Trophoblast cell (in vitro differentiated cells and primary cell): ENCODE data around the gene DNM1L.

Experiments used
- DNase-seq, 2 donors: peaks; one replicate each; pipeline ENCODE4 v3.0.0-alpha.2; 2016
- H2AFZ ChIP-seq: 2 replicates; pipeline ENCODE4 v1.6.1; 2013; ENCODE audit warnings: low read length, moderate library complexity, mild to moderate bottlenecking; ENCODE audit not compliant: insufficient read depth, poor library complexity
- H2AK5ac ChIP-seq: 2 replicates; pipeline ENCODE4 v1.6.1; 2013; ENCODE audit warnings: mild to moderate bottlenecking, low read length
- H2BK120ac ChIP-seq: 2 replicates; pipeline ENCODE4 v1.6.1; 2013; ENCODE audit warnings: low read length, mild to moderate bottlenecking, moderate library complexity; ENCODE audit not compliant: insufficient read depth, poor library complexity
- H2BK12ac ChIP-seq: 2 replicates; pipeline ENCODE4 v1.6.1; 2013; ENCODE audit warnings: mild to moderate bottlenecking, low read length, moderate library complexity
- H2BK5ac ChIP-seq: 2 replicates; pipeline ENCODE4 v1.6.1; 2013; ENCODE audit warnings: low read length, low read depth, moderate library complexity, mild to moderate bottlenecking; ENCODE audit not compliant: poor library complexity
- H3K14ac ChIP-seq: 2 replicates; pipeline ENCODE4 v1.6.1; 2013; ENCODE audit warnings: mild to moderate bottlenecking, low read length
- H3K18ac ChIP-seq: 2 replicates; pipeline ENCODE4 v1.6.1; 2013; ENCODE audit warnings: mild to moderate bottlenecking, low read length
- H3K23ac ChIP-seq: 2 replicates; pipeline ENCODE4 v1.6.1; 2013; ENCODE audit warnings: low read length
- H3K27ac ChIP-seq: 2 replicates; pipeline ENCODE4 v1.5.1; 2013; ENCODE audit warnings: low read depth, mild to moderate bottlenecking, inconsistent platforms, low read length, moderate library complexity
- H3K27me3 ChIP-seq: 2 replicates; pipeline ENCODE4 v1.6.1; 2013; ENCODE audit warnings: inconsistent platforms, mild to moderate bottlenecking, low read length, moderate library complexity; ENCODE audit not compliant: insufficient read depth
- H3K36me3 ChIP-seq, 2 experiments: 1 replicate in 1 of 2; 2 replicates in 1 of 2; pipeline ENCODE4 v1.6.1; 2013; ENCODE audit warnings: low read length in 2 of 2, mild to moderate bottlenecking in 2 of 2, moderate library complexity in 1 of 2; ENCODE audit not compliant: insufficient read depth in 2 of 2, control insufficient read depth in 1 of 2
- H3K4ac ChIP-seq: 2 replicates; pipeline ENCODE4 v1.6.1; 2013; ENCODE audit warnings: low read depth, mild to moderate bottlenecking, low read length, moderate library complexity
- H3K4me1 ChIP-seq, 2 experiments: 1 replicate in 1 of 2; 2 replicates in 1 of 2; pipeline ENCODE4 v1.6.1; 2013; ENCODE audit warnings: low read length in 2 of 2, mild to moderate bottlenecking in 2 of 2, moderate library complexity in 1 of 2; ENCODE audit not compliant: insufficient read depth in 2 of 2, control insufficient read depth in 1 of 2
- H3K4me2 ChIP-seq: 2 replicates; pipeline ENCODE4 v1.6.1; 2013; ENCODE audit warnings: inconsistent platforms, mild to moderate bottlenecking, low read length, moderate library complexity
- H3K4me3 ChIP-seq: 2 replicates; pipeline ENCODE4 v1.5.1; 2013; ENCODE audit warnings: mild to moderate bottlenecking, low read depth, low read length, inconsistent platforms
- H3K79me1 ChIP-seq: one replicate; pipeline ENCODE4 v1.6.1; 2013; ENCODE audit warnings: low read length
- H3K79me2 ChIP-seq: 2 replicates; pipeline ENCODE4 v1.6.1; 2013; ENCODE audit warnings: low read length, mild to moderate bottlenecking; ENCODE audit not compliant: control insufficient read depth, insufficient read depth, poor library complexity
- H3K9ac ChIP-seq: 2 replicates; pipeline ENCODE4 v1.6.1; 2013; ENCODE audit warnings: mild to moderate bottlenecking, low read length
- H3K9me3 ChIP-seq: 2 replicates; pipeline ENCODE4 v1.6.1; 2013; ENCODE audit warnings: low read depth, mild to moderate bottlenecking, control low read depth, inconsistent platforms, low read length; ENCODE audit not compliant: insufficient read depth
- H4K12ac ChIP-seq: 2 replicates; pipeline ENCODE4 v1.6.1; 2013; ENCODE audit warnings: low read depth, mild to moderate bottlenecking, low read length, moderate library complexity
- H4K8ac ChIP-seq: 2 replicates; pipeline ENCODE4 v1.6.1; 2013; ENCODE audit warnings: low read depth, mild to moderate bottlenecking, low read length, moderate library complexity
- H4K91ac ChIP-seq: one replicate; pipeline ENCODE4 v1.6.1; 2013; ENCODE audit warnings: low read depth, mild to moderate bottlenecking, low read length, moderate library complexity
- WGBS: extraction: QIAGEN DNeasy Blood & Tissue Kit; methylation state at CpG from one replicate; pipeline ENCODE4 v1.1.7; 2013; ENCODE audit warnings: missing lambda C conversion rate; ENCODE audit not compliant: insufficient read length, insufficient coverage; ENCODE audit errors: extremely low coverage; 5-methylcytosine and 5-hydroxymethylcytosine counted together

The DNM1L gene

GRCh38 chr12:32706335-32707024, 27.4 kb downstream of the DNM1L start:
- no peak overlapping the region for H3K4me2 ChIP-seq
- no peak overlapping the region for H3K18ac ChIP-seq
- H2AFZ ChIP-seq = no peak overlapping the region
- H4K12ac ChIP-seq = no peak overlapping the region
- H3K79me2 ChIP-seq = no peaks in the 10 kb centered on the region
- H3K9ac ChIP-seq = no peak overlapping the region
- H3K4me3 ChIP-seq = no peak overlapping the region
- H3K4me1 ChIP-seq = no peaks in the 10 kb centered on the region
- H3K14ac ChIP-seq = no peak overlapping the region
- DNase-seq = no peak
- no peak overlapping the region for H2BK120ac ChIP-seq
- no peaks in the 10 kb centered on the region for H3K79me1 ChIP-seq
- no peak overlapping the region for H4K91ac ChIP-seq
- H2BK5ac ChIP-seq = no peak overlapping the region
- no peaks in the 10 kb centered on the region for H3K9me3 ChIP-seq
- no peaks in the 10 kb centered on the region for H3K27me3 ChIP-seq
- no peak overlapping the region for H3K23ac ChIP-seq
- no peak overlapping the region for H2AK5ac ChIP-seq
- H3K36me3 ChIP-seq = peaks cover 3 to 5% of the 10 kb centered on the region in 2 experiments
- H2BK12ac ChIP-seq = no peak overlapping the region
- H3K4ac ChIP-seq = no peak overlapping the region
- no peak overlapping the region for H3K27ac ChIP-seq
- WGBS = no CpG with 5 or more reads among the region's 2 CpGs
- no peak overlapping the region for H4K8ac ChIP-seq

- WGBS = no CpG with 5 or more reads among the region's 2 CpGs
- Histone ChIP-seq H2BK12ac (no peak overlapping the region), H3K4me3 (no peak overlapping the region), H4K12ac (no peak overlapping the region), H3K9me3 (no peaks in the 10 kb centered on the region), H2AFZ (no peak overlapping the region), H3K79me1 (no peaks in the 10 kb centered on the region), H3K4me2 (no peak overlapping the region), H3K79me2 (no peaks in the 10 kb centered on the region), H3K14ac (no peak overlapping the region), H4K8ac (no peak overlapping the region), H3K27me3 (no peaks in the 10 kb centered on the region), H3K27ac (no peak overlapping the region), H3K36me3 (peaks cover 6 to 7% of the 10 kb centered on the region in 2 experiments), H2BK5ac (no peak overlapping the region), H2AK5ac (no peak overlapping the region), H3K4ac (no peak overlapping the region), H3K18ac (no peak overlapping the region), H3K9ac (no peak overlapping the region), H4K91ac (no peak overlapping the region), H2BK120ac (no peak overlapping the region), H3K23ac (no peak overlapping the region), H3K4me1 (no peaks in the 10 kb centered on the region)
- no peak for DNase-seq
These were observed 29.8 kb downstream of the DNM1L start for GRCh38 chr12:32708926-32709325.

GRCh38 chr12:32714772-32715171, 35.7 kb downstream of the DNM1L start:
- no CpG with 5 or more reads among the region's 4 CpGs for WGBS
- H3K79me1 ChIP-seq = no peaks in the 10 kb centered on the region

GRCh38 chr12:32718926-32719325, 39.8 kb downstream of the DNM1L start:
- H3K23ac ChIP-seq = no peak overlapping the region
- H3K27ac ChIP-seq = no peak overlapping the region
- H3K18ac ChIP-seq = no peak overlapping the region
- H4K91ac ChIP-seq = no peak overlapping the region
- no peak overlapping the region for H4K12ac ChIP-seq
- no peak overlapping the region for H3K4ac ChIP-seq
- no peak overlapping the region for H3K4me2 ChIP-seq
- H4K8ac ChIP-seq = no peak overlapping the region
- H2AK5ac ChIP-seq = no peak overlapping the region
- peaks cover 5 to 8% of the 10 kb centered on the region in 2 experiments for H3K36me3 ChIP-seq
- H3K14ac ChIP-seq = no peak overlapping the region
- no peak overlapping the region for H2BK120ac ChIP-seq
- no CpG with 5 or more reads among the region's 2 CpGs for WGBS
- H2BK5ac ChIP-seq = no peak overlapping the region
- no peak overlapping the region for H3K9ac ChIP-seq
- H3K4me1 ChIP-seq = no peaks in the 10 kb centered on the region
- peak in 1 of 2 donors; percentile 25 for DNase-seq
- no peaks in the 10 kb centered on the region for H3K79me1 ChIP-seq
- no peak overlapping the region for H2AFZ ChIP-seq
- H3K27me3 ChIP-seq = no peaks in the 10 kb centered on the region
- H3K79me2 ChIP-seq = no peaks in the 10 kb centered on the region
- H2BK12ac ChIP-seq = no peak overlapping the region
- H3K4me3 ChIP-seq = no peak overlapping the region
- no peaks in the 10 kb centered on the region for H3K9me3 ChIP-seq

More at GRCh38 chr12:32714772-32715171, 35.7 kb downstream of the DNM1L start:
- Histone ChIP-seq H3K4me3 (no peak overlapping the region), H4K91ac (no peak overlapping the region), H4K12ac (no peak overlapping the region), H2BK5ac (no peak overlapping the region), H3K4me2 (no peak overlapping the region), H2BK12ac (no peak overlapping the region), H3K18ac (no peak overlapping the region), H3K9ac (no peak overlapping the region), H4K8ac (no peak overlapping the region), H3K4me1 (no peaks in the 10 kb centered on the region), H3K9me3 (no peaks in the 10 kb centered on the region), H3K27ac (no peak overlapping the region), H3K79me2 (no peaks in the 10 kb centered on the region), H3K23ac (no peak overlapping the region), H3K4ac (no peak overlapping the region), H3K27me3 (no peaks in the 10 kb centered on the region), H3K14ac (no peak overlapping the region), H2AK5ac (no peak overlapping the region), H3K36me3 (peaks cover 9 to 10% of the 10 kb centered on the region in 2 experiments), H2AFZ (no peak overlapping the region), H2BK120ac (no peak overlapping the region)
- DNase-seq = no peak
